Aorta (tissue), 5 donors: Measurements from ENCODE around the gene CAPN13. TPM values are rescaled to one million over a fixed set of nuclear protein-coding genes. Genes with fewer than 3 reads are reported as not detected.

ENCODE experiments used
- ATAC-seq: fragments of 200-7000 bp; cut with Tn5 transposase; one replicate; pipeline ENCODE4 v1.9.1; 2022; ENCODE audit warnings: moderate library complexity; ENCODE audit not compliant: low FRiP score
- DNase-seq, 2 donors: peaks; one replicate each; pipeline ENCODE4 v3.0.0-alpha.2; 2020
- H3K27ac ChIP-seq, 2 donors: one replicate each; pipeline ENCODE4 v1.5.1; 2013; ENCODE audit warnings: low read length in 2 of 2, mild to moderate bottlenecking in 2 of 2, moderate library complexity in 2 of 2, control low read depth in 1 of 2, inconsistent platforms in 1 of 2, low read depth in 1 of 2
- H3K27me3 ChIP-seq, 2 donors: one replicate each; pipeline ENCODE4 v1.6.1; 2013; ENCODE audit warnings: control low read depth in 1 of 2, low read length in 1 of 2, mild to moderate bottlenecking in 1 of 2, moderate library complexity in 1 of 2; ENCODE audit not compliant: insufficient read depth in 2 of 2, control insufficient read depth in 1 of 2
- H3K36me3 ChIP-seq, 2 donors: one replicate each; pipeline ENCODE4 v1.6.1; 2013; ENCODE audit warnings: control low read depth in 1 of 2, low read length in 1 of 2, mild to moderate bottlenecking in 1 of 2; ENCODE audit not compliant: insufficient read depth in 2 of 2, control insufficient read depth in 1 of 2
- H3K4me1 ChIP-seq, 2 donors: one replicate each; pipeline ENCODE4 v1.6.1; 2013; ENCODE audit warnings: low read length in 2 of 2, control low read depth in 1 of 2, mild to moderate bottlenecking in 1 of 2, moderate library complexity in 1 of 2; ENCODE audit not compliant: insufficient read depth in 2 of 2, control insufficient read depth in 1 of 2
- H3K4me3 ChIP-seq, 2 donors: one replicate each; pipeline ENCODE4 v1.5.1; 2013; ENCODE audit warnings: low read length in 2 of 2, control low read depth in 1 of 2, mild to moderate bottlenecking in 1 of 2
- H3K9me3 ChIP-seq: one replicate; pipeline ENCODE4 v1.6.1; 2013; ENCODE audit warnings: mild to moderate bottlenecking, low read length; ENCODE audit not compliant: control insufficient read depth
- WGBS, 2 donors: extraction: QIAGEN DNeasy Blood & Tissue Kit; methylation state at CpG; one replicate each; pipeline ENCODE4 v1.1.7; 2013; 5-methylcytosine and 5-hydroxymethylcytosine counted together
- intact Hi-C, 2 donors: fragments of 100-400 bp; cut with DNase I; formaldehyde crosslinking; loops; one replicate each; pipeline versions ENCODE4 v1.14.2 to v1.15.0; 2022
- polyA plus RNA-seq, 2 donors: library from polyadenylated mRNA; stranded (reverse); fragments of 200-250 nt; gene quantifications; one replicate each; pipeline ENCODE4 v1.2.3, GENCODE V29; 2013
- total RNA-seq, 2 donors: library from RNA; stranded (reverse); fragmentation: NEBNext Ultra II Directional; extraction: Animal tissue kit (Norgen Biotek cat#: 25700); gene quantifications; one replicate each; pipeline ENCODE4 v1.2.1, GENCODE V29; 2021
- donor health status: healthy with polysubstance abuse.
- donor health status: Bipolar disorder and iron deficiency.
- donor health status: DM: no; HTN: no; CAD: no.
- donor health status: DM: no; HTN: no; CAD: no.
- donor health status: DM: yes; HTN: yes; CAD: no.

Gene CAPN13
- total and polyA plus RNA-seq, 4 donors: 3.3 TPM; not detected in 3

GRCh38 chr2:30768708-30769480 lies 38.4 kb downstream of the CAPN13 start:
- Histone ChIP-seq H3K27ac (no peak overlapping the region), H3K4me3 (no peak overlapping the region), H3K36me3 (no peaks in the 10 kb centered on the region), H3K27me3 (no peaks in the 10 kb centered on the region), H3K9me3 (no peaks in the 10 kb centered on the region), H3K4me1 (no peaks in the 10 kb centered on the region)
- peak; percentile 31 for ATAC-seq
- DNase-seq: no peak
- WGBS, 2 donors: 66 to 78% methylated on average over 9 of the region's 9 CpGs
- intact Hi-C loops: no loop called here

DNA sequence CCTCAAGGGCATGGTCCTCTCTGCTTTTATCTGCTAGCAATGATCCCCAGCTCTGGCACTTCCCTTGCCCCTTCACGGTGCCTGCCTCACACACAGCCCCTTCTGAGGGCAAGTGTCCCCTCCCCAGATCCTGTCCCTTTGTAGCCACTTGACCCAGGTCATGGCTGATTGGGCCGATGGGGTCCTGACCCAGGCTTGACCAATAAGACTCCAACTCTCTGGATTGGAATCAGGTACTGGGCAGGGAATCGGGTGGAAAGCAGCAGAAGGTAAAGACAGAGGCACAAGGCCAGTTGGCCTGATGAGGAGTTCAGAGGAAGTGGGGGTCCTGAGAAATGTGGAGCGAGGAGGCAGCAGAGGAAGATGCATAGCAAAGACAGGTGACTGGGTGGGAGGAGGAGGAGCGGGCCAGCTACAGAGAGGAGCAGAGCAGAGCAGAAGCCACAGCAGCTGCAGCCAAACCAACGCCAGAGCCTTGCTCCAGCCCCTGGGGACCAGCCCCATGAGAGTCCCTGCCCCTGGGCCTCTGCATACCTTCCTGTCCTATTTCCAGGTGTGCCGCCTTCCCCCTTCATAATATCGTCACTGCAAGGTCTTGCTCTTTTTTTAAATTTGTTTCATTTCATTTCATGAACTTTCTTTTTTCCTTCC lies 39.1 kb downstream of the CAPN13 start:
- 72 to 78% methylated on average over 8 of the region's 8 CpGs for WGBS, 2 donors
- Histone ChIP-seq H3K27ac (no peak overlapping the region), H3K27me3 (no peaks in the 10 kb centered on the region), H3K4me3 (no peak overlapping the region), H3K4me1 (no peaks in the 10 kb centered on the region), H3K36me3 (no peaks in the 10 kb centered on the region), H3K9me3 (no peaks in the 10 kb centered on the region)
- ATAC-seq (no peak), DNase-seq (no peak)
- intact Hi-C loops: no loop called here

DNA sequence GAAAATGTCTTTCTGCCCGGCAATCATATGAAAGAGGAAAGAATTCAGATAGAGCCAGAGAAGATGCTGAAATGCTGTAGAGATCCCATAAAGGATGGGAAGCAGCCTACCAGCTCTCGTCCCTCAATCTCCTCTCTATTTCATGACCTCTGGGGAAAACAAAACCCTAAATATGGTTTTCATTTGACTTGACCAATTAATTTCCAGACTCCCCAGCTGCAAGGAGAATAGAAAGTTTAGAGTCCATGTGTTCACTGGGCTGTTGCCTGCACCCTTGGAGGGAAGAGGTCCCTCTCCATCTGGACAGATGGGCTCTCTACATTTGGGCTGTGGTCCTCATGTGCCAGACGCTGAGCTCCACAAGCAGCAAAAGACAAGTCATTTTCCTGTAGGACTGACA lies 40.6 kb downstream of the CAPN13 start:
- no peaks in the 10 kb centered on the region for H3K4me1 ChIP-seq
- H3K27me3 ChIP-seq: no peaks in the 10 kb centered on the region
- no peak overlapping the region for H3K27ac ChIP-seq
- 47 to 67% methylated on average over 3 of the region's 3 CpGs for WGBS, 2 donors
- no peaks in the 10 kb centered on the region for H3K9me3 ChIP-seq
- no peak overlapping the region for H3K4me3 ChIP-seq
- DNase-seq (no peak), ATAC-seq (no peak)
- no peaks in the 10 kb centered on the region for H3K36me3 ChIP-seq
- intact Hi-C loops: no loop called here

GRCh38 chr2:30765876-30766470 lies 41.3 kb downstream of the CAPN13 start:
- H3K27me3 ChIP-seq: no peaks in the 10 kb centered on the region
- no peaks in the 10 kb centered on the region for H3K9me3 ChIP-seq
- intact Hi-C loops: no loop called here
- no peaks in the 10 kb centered on the region for H3K4me1 ChIP-seq
- WGBS, 2 donors: 72 to 76% methylated on average over 12 of the region's 12 CpGs
- no peak for DNase-seq
- no peaks in the 10 kb centered on the region for H3K36me3 ChIP-seq
- no peak for ATAC-seq
- no peak overlapping the region for H3K4me3 ChIP-seq
- H3K27ac ChIP-seq: no peak overlapping the region

GRCh38 chr2:30765191-30765590 lies 42.1 kb downstream of the CAPN13 start:
- no peaks in the 10 kb centered on the region for H3K9me3 ChIP-seq
- intact Hi-C loops: no loop called here
- no peak overlapping the region for H3K4me3 ChIP-seq
- no peaks in the 10 kb centered on the region for H3K4me1 ChIP-seq
- no peak overlapping the region for H3K27ac ChIP-seq
- H3K27me3 ChIP-seq: no peaks in the 10 kb centered on the region
- no peak for DNase-seq
- WGBS, 2 donors: 48 to 52% methylated on average over 4 of the region's 4 CpGs
- no peak for ATAC-seq
- no peaks in the 10 kb centered on the region for H3K36me3 ChIP-seq

- H3K4me1 ChIP-seq: no peaks in the 10 kb centered on the region
- H3K4me3 ChIP-seq: no peak overlapping the region
- WGBS, 2 donors: 83 to 86% methylated on average over 12 of the region's 12 CpGs
- H3K36me3 ChIP-seq: no peaks in the 10 kb centered on the region
- no peaks in the 10 kb centered on the region for H3K9me3 ChIP-seq
- DNase-seq: no peak
- no peaks in the 10 kb centered on the region for H3K27me3 ChIP-seq
- intact Hi-C loops: no loop called here
- ATAC-seq: no peak
- no peak overlapping the region for H3K27ac ChIP-seq
Measured at GRCh38 chr2:30764021-30764800, 43.0 kb downstream of the CAPN13 start.

GRCh38 chr2:30763151-30763660 lies 44.0 kb downstream of the CAPN13 start:
- H3K27ac ChIP-seq: no peak overlapping the region
- no peaks in the 10 kb centered on the region for H3K27me3 ChIP-seq
- ATAC-seq: no peak
- H3K4me1 ChIP-seq: no peaks in the 10 kb centered on the region
- intact Hi-C loops: no loop called here
- no peaks in the 10 kb centered on the region for H3K36me3 ChIP-seq
- H3K4me3 ChIP-seq: no peak overlapping the region
- no peaks in the 10 kb centered on the region for H3K9me3 ChIP-seq
- 68 to 73% methylated on average over 3 of the region's 3 CpGs for WGBS, 2 donors
- DNase-seq: no peak

DNA sequence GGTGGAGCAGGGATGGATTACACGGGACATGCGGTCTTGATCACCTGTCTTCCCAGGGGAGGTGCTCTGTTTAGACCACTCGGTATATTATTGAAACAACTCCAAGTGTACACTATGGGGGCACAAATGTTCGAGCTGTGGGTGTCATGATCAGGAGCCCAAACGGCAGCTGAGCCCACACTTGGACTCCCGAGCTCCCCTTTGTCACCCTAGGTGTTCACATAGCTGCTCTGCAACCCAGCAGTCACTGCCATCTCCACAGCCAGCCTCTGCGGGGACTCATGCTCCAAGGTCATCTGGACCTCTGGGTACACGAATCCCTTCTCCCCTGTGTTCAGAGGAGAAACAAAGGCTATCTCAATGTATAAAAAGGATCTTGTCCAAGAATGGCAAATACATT lies 46.0 kb downstream of the CAPN13 start:
- H3K36me3 ChIP-seq: no peaks in the 10 kb centered on the region
- ATAC-seq: no peak
- H3K9me3 ChIP-seq: no peaks in the 10 kb centered on the region
- 77 to 82% methylated on average over 8 of the region's 8 CpGs for WGBS, 2 donors
- no peak for DNase-seq
- no peak overlapping the region for H3K27ac ChIP-seq
- H3K4me1 ChIP-seq: no peaks in the 10 kb centered on the region
- H3K4me3 ChIP-seq: no peak overlapping the region
- intact Hi-C loops: no loop called here
- H3K27me3 ChIP-seq: no peaks in the 10 kb centered on the region
